HAP-1 (cell line): ENCODE data around the gene NBEAL2.
A peak's percentile ranks its signal among the peaks of the same experiment; 100 is the strongest.

Source experiments
- DNase-seq, 2 experiments: peaks; one replicate each; pipeline ENCODE4 v3.0.0-alpha.2; 2016 to 2020; ENCODE audit warnings: low spot score in 2 of 2
- H3K27me3 ChIP-seq: fragments of 250-450 bp; sonication (Bioruptor Pico); 2 replicates; pipeline ENCODE4 v1.5.1; 2020; ENCODE audit warnings: low read depth, mild to moderate bottlenecking, moderate library complexity
- H3K36me3 ChIP-seq: fragments of 250-450 bp; sonication (Bioruptor Pico); replicated peaks from 2 replicates; pipeline ENCODE4 v1.5.1; 2020; ENCODE audit warnings: mild to moderate bottlenecking
- H3K4me1 ChIP-seq: fragments of 250-450 bp; sonication (Bioruptor Pico); 2 replicates; pipeline ENCODE4 v1.5.1; 2020; ENCODE audit warnings: mild to moderate bottlenecking
- H3K4me3 ChIP-seq: fragments of 250-450 bp; sonication (Bioruptor Pico); 2 replicates; pipeline ENCODE4 v1.5.1; 2020; ENCODE audit warnings: mild to moderate bottlenecking, moderate library complexity
- H3K9me3 ChIP-seq: fragments of 250-450 bp; sonication (Bioruptor Pico); 2 replicates; pipeline ENCODE4 v1.5.1; 2020; ENCODE audit warnings: mild to moderate bottlenecking, moderate library complexity
- in situ Hi-C: fragments of 300-500 bp; cut with MboI; formaldehyde crosslinking; loops from 3 replicates; pipeline ENCODE4 v1.14.3; 2020; ENCODE audit warnings: low sequenced_read_pairs, inconsistent platforms, mixed read lengths

The NBEAL2 gene

DNA sequence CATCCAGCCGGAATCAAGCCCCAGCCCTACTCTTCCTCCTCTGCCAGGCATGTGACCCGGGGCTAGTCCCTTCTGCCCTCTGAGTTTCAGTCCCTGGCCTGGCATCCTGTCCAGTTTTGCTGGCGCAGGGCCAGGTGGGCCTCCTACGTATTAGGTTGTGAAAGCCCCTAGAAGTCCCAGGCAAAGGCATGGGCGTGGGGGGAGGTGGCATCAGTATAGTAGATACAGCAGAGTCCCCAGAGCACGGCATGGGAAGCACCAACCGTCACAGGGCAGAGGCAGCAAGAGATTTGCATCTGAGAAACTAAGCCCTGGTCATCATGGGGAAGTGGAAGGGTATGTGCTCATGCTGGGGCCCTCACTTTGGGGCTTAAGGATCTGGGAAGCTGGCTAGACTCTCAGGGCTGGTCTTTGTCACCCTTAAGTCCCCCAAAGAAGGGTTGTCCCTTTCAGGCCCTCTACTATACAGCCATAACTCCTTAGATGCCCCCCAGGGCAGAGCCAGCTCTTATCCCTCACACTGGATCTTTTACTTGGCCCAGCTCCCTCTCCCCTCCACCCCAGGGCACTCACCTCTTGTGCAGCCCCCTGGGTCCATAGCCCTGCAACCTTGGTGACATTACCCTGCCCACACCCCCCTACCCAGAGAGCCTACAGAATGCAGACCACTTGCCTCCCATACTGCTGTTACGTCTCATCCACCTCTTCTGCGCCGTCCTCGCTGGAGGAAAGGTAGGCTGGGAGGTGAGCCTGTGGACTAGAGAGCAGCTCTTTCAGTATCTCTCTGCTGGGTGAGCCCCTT lies 11.3 kb downstream of the NBEAL2 start:
- DNase-seq, result no peak
- H3K9me3 ChIP-seq, result no peaks in the 10 kb centered on the region
- no peaks in the 10 kb centered on the region for H3K4me1 ChIP-seq
- H3K4me3 ChIP-seq, result no peak overlapping the region
- H3K27me3 ChIP-seq, result no peaks in the 10 kb centered on the region
- in situ Hi-C loops, result no loop called here
- no peaks in the 10 kb centered on the region for H3K36me3 ChIP-seq

DNA sequence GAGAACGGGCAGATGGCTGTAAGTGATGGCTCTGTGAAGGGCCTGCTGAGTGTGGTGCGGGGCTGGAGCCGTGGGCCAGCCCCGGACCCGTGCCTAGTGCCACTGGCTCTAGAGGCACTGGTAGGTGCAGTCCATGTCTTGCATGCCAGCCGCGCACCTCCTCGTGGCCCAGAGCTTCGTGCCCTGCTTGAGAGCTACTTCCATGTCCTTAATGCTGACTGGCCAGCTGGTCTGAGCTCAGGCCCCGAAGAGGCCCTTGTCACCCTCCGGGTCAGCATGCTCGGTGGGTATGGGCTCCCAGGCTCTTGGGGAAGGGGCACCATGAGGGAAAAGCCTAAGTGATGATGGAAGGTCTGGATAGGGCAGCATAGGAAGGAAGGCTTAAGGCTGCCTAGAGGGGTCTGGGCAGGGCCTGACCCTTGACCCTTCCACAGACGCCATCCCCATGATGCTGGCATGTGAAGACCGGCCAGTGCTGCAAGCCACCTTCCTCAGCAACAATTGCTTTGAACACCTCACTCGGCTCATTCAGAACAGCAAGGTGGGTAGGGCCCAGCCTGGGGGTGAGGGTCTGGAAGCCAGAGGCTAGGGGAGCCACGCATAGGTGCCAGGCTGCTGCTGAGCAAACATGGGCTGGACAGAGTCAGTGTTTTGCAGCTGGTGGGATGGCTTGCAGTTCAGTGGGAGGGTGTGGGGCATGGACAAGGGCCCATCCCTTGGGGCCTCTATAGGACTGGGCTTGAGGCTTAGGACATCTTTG lies 12.1 kb downstream of the NBEAL2 start:
- no peaks in the 10 kb centered on the region for H3K27me3 ChIP-seq
- no peaks in the 10 kb centered on the region for H3K36me3 ChIP-seq
- no peaks in the 10 kb centered on the region for H3K4me1 ChIP-seq
- no peak for DNase-seq
- no peaks in the 10 kb centered on the region for H3K9me3 ChIP-seq
- in situ Hi-C loops, result no loop called here
- no peak overlapping the region for H3K4me3 ChIP-seq

DNA sequence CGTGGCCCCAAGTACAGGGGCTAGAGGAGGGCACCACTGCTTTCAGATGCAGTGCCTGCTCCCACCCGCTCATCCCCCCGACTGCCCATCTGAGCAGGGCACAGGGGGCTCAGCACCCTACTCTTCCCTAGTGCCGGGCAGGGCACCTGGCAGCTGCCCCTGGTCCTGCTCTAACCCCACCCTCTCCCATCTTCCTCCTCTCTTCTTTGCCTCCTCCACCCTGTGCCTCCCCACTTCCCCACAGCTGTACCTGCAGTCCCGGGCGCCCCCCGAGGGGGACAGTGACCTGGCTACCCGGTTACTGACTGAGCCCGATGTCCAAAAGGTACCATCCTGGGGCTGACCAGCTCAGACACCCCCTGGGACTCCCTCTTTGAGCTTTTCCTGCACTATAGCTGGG lies 12.8 kb downstream of the NBEAL2 start:
- DNase-seq, result no peak
- Histone ChIP-seq H3K36me3 (no peaks in the 10 kb centered on the region), H3K27me3 (no peaks in the 10 kb centered on the region), H3K9me3 (no peaks in the 10 kb centered on the region), H3K4me1 (no peaks in the 10 kb centered on the region), H3K4me3 (no peak overlapping the region)
- in situ Hi-C loops, result no loop called here

DNA sequence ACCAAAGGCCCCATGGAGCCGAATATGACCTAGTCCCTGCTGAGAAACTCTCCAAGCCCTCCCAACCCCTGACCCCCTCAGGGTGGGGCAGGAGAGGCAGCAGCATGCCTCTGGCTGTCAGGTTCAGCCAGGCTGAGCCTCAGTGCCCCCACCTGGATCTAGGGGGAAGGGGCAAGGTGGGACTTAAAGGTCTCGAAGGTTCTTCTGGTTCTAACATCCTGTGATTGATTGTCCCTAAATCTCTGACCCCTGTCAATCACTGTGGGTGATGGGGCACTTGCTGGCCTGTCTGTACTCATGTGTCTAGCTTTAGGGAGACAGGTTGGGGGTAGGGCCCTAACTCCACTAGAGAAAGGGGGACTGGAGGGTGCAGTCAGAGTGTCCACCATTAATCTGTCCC lies 13.8 kb downstream of the NBEAL2 start:
- Histone ChIP-seq H3K36me3 (peaks cover under 1% of the 10 kb centered on the region; the same call in 1 of the 2 replicates), H3K4me1 (no peaks in the 10 kb centered on the region), H3K27me3 (no peaks in the 10 kb centered on the region), H3K4me3 (no peak overlapping the region), H3K9me3 (no peaks in the 10 kb centered on the region)
- DNase-seq, result no peak
- in situ Hi-C loops, result no loop called here

DNA sequence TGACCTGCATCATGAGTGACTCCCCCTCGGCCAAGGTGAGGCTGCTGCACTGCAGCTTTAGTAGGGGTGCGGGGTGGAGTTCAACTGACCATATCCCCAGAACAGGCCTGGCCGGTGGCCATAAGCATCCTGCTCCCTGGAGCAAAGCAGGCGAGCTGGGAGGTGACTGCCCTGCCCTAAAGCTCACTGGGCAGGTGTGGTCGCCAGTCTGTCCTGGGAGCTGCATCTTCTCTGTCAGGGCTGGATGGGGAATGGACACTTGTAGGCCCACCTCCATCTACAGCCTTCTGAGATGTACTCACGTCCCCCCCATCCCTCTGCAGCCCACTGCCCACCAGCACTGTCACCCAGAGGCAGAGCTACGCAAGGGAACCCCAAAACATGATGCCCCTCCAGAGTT lies 14.5 kb downstream of the NBEAL2 start:
- Histone ChIP-seq H3K4me3 (no peak overlapping the region), H3K4me1 (no peaks in the 10 kb centered on the region), H3K9me3 (no peaks in the 10 kb centered on the region), H3K27me3 (no peaks in the 10 kb centered on the region), H3K36me3 (peaks cover 7% of the 10 kb centered on the region; the same call in 1 of the 2 replicates)
- in situ Hi-C loops, result no loop called here
- DNase-seq, result no peak

DNA sequence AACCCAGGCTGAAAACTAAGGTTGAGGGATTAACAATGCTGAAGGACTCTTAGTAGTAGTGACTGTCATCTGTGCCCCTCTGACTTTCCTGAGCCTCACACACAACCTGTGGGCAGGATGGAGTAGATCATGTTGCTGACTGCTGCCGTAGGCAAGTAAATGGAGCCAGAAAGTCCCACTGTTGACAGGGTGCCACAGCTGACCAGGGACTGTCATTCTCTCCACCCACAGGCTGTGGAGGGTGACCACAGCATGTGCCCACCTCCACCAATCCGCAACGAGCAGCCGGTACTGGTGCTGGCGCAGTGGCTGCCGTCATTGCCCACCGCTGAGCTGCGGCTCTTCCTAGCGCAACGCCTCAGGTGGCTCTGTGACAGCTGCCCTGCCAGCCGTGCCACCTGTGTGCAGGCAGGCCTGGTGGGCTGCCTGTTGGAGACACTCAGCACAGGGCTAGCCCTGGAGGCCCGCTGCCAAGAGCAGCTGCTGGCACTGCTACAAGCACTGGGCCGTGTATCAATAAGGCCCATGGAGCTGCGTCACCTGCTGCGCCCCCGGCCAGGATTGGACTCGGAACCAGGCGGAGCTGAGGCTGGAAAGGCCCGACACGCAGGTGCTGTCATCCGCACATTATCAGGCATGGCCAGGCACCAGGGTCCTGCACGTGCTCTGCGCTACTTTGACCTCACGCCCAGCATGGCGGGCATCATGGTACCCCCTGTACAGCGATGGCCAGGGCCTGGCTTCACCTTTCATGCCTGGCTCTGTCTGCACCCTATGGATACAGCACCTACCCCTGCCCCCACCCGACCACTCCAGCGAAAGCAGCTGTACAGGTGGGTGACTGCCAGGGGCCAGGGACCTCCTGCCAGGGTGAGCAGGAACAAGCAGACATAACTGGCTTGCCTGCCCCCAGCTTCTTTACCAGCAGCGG lies 15.6 kb downstream of the NBEAL2 start:
- no peaks in the 10 kb centered on the region for H3K27me3 ChIP-seq
- H3K4me1 ChIP-seq, result no peaks in the 10 kb centered on the region
- in situ Hi-C loops, result no loop called here
- no peaks in the 10 kb centered on the region for H3K9me3 ChIP-seq
- no peak for DNase-seq
- no peak overlapping the region for H3K4me3 ChIP-seq
- H3K36me3 ChIP-seq, result peaks cover 8% of the 10 kb centered on the region

DNA sequence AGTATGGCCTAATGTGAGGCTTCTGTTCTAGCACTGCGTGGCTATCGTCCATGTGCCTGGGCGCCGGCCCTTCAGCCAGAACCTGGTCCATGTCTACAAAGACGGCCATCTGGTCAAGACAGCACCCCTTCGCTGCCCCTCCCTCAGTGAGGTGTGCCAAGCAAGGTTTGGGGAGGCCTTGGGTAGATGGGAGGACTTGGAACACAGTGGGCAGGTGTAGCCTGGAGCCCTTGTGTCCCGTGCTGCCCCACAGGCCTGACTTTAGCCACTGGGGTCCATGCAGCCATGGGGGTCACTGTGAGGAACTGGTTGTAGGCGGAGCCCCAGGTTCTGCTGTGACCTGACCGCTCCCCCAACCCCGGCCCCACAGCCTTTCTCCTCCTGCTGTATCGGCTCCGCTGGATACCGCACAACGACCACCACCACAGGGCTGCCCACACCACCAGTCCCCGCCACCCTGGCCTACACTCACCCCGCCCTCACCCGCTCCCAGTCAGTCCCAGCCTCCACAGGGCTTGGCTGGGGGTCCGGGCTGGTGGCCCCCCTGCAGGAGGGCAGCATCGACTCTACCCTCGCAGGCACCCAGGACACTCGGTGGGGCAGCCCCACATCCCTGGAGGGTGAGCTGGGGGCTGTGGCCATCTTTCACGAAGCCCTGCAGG lies 16.6 kb downstream of the NBEAL2 start:
- H3K9me3 ChIP-seq, result no peaks in the 10 kb centered on the region
- in situ Hi-C loops, result no loop called here
- H3K4me1 ChIP-seq, result no peaks in the 10 kb centered on the region
- no peaks in the 10 kb centered on the region for H3K27me3 ChIP-seq
- no peak overlapping the region for H3K4me3 ChIP-seq
- H3K36me3 ChIP-seq, result peaks cover 16% of the 10 kb centered on the region
- DNase-seq, result no peak

DNA sequence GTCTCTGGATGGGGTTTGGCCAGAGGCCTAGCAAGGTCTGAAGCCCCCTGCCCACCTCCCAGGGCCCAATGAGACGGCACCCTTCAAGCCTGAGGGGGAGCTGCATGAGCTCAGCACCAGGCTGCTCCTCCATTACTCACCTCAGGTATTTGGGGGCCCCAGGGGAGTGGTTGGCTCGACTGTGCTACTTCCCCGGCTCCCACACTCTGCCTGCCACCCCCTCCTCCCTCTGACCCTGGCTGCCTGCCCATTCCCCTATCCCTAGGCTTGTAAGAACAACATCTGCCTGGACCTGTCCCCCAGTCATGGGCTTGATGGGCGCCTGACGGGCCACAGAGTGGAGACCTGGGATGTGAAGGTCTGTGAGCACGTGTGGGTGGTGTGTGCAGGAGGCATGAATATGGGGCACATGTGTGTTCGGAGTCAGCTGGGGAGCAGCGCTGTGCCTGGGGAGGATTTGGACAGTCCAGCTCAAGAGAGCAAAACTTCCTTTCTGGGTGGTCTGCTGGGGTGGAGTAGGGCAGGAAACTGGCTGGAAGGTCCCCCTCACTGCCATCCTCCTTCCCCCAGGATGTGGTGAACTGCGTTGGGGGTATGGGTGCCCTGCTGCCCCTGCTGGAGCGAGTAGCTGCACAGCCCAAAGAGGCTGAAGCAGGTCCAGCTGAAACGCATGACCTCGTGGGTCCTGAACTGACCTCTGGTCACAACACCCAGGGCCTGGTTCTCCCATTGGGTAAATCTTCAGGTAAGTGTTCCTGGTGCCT lies 17.4 kb downstream of the NBEAL2 start:
- peaks cover 24% of the 10 kb centered on the region for H3K36me3 ChIP-seq

DNA sequence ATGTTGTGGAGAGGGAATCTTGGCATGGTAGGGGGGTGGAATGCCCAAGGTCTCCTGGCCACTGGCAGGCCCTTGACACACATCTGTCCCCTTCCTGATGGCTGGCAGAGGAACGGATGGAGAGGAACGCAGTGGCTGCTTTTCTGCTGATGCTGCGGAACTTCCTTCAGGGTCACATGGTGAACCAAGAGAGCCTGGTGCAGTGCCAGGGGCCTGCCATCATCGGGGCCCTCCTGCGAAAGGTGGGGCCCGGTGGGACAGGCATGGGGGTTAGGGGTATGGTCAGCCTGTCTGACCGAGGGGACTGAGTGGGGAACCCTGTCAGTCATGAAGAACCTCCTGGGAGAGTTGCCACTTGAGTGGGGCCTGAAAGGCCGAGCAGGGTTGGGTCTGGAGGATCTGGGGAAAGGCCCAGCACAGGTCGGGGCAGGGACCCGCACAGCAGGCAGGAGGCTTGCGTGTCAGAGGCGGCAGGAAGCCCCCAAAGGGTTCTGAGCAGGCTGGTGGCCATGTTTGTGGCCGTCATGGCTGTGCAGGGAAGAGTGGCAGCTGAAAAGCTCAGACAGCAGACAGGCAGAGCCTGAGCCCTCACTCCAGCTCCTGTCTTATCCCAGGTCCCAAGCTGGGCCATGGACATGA lies 18.1 kb downstream of the NBEAL2 start:
- no peak for DNase-seq
- H3K36me3 ChIP-seq, result peaks cover 31% of the 10 kb centered on the region
- no peaks in the 10 kb centered on the region for H3K27me3 ChIP-seq
- no peaks in the 10 kb centered on the region for H3K9me3 ChIP-seq
- H3K4me1 ChIP-seq, result no peaks in the 10 kb centered on the region
- in situ Hi-C loops, result no loop called here
- no peak overlapping the region for H3K4me3 ChIP-seq

More for the DNA sequence above, 17.4 kb downstream of the NBEAL2 start:
- no peak for DNase-seq
- Histone ChIP-seq H3K4me1 (no peaks in the 10 kb centered on the region), H3K27me3 (no peaks in the 10 kb centered on the region), H3K4me3 (no peak overlapping the region), H3K9me3 (no peaks in the 10 kb centered on the region)
- in situ Hi-C loops, result no loop called here

DNA sequence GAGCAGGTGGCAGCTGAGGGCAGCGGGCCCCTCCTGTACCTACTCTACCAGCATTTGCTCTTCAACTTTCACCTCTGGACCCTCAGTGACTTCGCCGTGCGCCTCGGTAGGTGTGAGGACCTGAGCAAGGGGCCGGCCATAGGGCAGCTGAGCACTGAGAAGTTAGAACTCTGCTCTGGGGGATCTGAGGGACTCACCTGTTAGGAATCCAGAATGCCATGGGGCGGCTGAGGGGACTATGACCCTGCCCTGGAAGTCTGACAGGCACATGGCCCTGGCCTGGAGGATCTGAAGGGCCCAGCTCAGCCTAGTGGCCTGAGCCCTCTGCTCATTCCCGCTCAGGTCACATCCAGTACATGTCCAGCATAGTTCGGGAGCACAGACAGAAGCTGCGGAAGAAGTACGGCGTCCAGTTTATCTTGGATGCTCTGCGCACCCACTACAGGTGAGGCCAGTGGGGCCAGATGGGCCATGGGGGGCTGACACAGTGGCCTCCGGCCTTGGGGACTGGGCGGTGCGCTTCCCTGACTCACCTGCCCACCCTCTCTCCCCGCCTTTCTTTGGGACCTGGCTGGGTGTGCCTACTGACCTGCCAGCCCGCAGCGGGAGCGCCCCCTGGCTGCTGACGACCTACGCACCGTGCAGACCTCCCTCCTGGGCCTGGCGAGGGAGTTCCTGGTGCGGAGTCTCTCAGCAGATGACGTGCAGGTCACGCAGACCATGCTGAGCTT lies 18.8 kb downstream of the NBEAL2 start:
- Histone ChIP-seq H3K27me3 (no peaks in the 10 kb centered on the region), H3K4me1 (no peaks in the 10 kb centered on the region), H3K36me3 (peaks cover 35% of the 10 kb centered on the region), H3K9me3 (no peaks in the 10 kb centered on the region), H3K4me3 (no peak overlapping the region)
- peak; percentile 23 to 82 for DNase-seq
- in situ Hi-C loops, result no loop called here

DNA sequence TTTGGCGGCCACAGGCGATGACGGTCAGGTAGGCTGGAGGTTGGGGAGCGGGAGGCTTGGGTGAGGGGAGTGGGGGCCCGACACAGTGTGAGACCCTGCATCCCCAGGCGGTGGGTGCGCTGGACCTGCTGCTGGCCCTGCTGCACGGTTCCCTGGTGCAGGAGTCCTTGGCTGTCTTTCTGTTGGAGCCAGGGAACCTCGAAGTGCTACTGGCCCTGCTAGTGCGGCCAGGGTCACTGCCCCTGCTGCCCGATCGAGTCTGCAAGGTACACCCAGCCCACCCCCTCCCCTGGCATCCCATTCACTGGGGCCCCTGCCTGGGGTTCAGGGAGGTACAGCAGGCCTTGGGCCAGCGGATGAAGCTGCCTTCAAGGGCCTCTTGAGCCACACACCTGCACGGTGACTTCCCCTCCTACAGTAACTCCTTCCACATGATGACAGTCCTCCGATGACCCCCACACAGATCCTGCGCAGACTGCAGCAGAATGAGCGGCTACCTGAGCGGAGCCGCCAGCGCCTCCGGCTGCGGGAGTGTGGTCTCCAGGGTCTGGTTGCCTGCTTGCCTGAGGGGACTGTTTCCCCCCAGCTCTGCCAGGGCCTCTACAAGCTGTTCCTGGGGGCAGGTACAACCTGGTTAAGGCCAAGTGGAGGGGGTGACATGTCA lies 19.5 kb downstream of the NBEAL2 start:
- Histone ChIP-seq H3K4me1 (no peaks in the 10 kb centered on the region), H3K4me3 (no peak overlapping the region)
- in situ Hi-C loops, result no loop called here

More for the DNA sequence above, 19.5 kb downstream of the NBEAL2 start:
- no peaks in the 10 kb centered on the region for H3K27me3 ChIP-seq
- H3K9me3 ChIP-seq, result no peaks in the 10 kb centered on the region
- peaks cover 41% of the 10 kb centered on the region for H3K36me3 ChIP-seq
- no peak for DNase-seq
